Endometrium (tissue), 2 donors: ENCODE results near the gene FPR1.

ENCODE experiments used
- FAIRE-seq: peaks from 2 replicates; lab custom pipeline; 2012; peaks lifted over from hg19 to GRCh38; lab: Jason Lieb, UNC
- donor health status: control.
- donor health status: control.

Gene FPR1, protein sequence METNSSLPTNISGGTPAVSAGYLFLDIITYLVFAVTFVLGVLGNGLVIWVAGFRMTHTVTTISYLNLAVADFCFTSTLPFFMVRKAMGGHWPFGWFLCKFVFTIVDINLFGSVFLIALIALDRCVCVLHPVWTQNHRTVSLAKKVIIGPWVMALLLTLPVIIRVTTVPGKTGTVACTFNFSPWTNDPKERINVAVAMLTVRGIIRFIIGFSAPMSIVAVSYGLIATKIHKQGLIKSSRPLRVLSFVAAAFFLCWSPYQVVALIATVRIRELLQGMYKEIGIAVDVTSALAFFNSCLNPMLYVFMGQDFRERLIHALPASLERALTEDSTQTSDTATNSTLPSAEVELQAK

DNA sequence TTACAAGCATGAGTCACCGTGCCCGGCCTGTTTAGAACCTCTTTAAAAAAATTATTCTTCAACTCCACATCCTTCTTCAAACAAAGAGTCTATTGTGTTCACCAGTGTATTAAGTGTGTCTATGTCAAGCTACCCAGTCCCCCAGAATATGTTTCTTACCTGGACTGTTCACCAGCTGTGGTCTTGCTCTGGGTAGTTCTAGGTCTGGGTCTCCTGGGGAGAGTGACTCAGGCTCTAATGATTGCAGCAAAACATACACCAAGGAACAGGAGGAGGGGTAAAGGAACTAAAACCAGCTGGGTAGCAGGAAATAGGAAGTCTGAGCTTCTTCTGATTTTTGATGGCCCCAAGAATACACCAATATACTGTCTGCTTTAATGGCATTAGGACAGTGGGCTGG lies at the start of gene FPR1:
Gene FPR1, minus strand, starts transcription at position 224 of the 400 bp plus-strand sequence. CDS start 4,884 bp downstream, outside the sequence.
- FAIRE-seq = no peak

DNA sequence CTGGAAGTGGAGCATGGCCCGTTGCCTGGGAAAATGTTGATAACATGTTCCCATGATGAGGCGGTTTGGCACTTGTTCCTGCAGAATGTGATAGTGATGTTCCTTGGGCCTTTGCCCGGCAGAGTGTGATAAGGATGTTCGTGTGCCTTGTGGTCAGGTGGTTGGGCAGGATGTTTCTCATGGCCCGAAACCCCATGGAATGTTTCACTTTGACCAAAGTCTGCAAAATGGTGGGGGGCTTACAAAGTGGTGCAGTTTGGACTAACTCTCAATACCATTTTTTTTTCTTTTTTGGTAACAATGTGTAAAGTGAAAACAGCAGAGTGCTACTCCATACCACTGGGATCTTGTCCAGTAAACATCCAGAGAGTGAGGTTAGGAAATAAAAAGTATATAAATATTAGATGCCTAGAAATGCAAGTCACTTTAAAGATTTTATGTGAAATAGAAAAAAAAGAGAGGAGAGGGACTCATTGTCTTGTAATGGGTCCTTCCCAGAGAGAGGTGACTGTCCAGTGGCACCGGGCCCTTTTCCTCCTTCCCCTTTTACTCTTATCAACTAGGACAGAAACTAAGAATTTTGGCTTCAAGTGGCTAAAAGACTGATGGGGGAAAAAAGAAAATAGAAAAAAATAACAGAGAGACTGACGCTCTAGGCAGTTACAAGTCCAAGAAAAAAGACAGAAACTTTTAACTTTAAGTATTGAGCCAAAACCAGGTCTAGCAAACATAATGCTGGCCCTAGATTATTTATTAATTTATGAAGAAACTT lies 49.0 kb upstream of the FPR1 start:
- no peak for FAIRE-seq

DNA sequence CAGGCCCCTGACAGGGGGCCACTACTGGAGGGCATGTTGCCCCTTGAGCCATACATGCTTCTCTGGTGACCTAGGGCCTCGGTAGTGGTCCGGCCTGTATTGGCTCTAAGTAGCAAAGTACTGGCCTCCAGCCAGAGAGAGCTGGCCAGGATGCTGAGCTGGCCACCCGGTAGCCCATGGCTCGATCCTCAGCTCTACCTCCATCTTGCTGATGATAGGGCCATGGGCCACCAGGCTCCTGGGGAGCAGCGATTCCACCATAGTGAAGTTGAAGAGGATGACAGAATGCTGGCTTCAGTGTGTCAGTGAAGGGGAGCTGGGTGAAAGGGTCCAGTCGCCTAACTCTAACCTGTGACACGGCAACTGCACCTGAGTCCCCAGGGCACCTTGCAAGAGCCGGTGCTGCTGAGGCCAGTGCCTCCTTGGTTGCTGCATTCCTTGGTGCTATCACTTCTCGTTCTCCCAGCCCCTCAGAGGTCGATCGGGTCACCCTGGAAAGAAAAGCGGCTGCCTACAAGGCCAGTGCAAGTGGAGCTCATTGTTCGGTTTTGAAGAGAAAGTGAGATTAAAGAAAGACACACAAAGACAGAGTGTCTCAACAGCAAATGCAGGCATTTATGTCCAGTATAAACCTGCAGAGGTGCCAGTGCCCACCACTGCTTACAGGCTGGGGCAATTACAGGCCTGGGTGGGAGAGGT lies 48.2 kb upstream of the FPR1 start:
- no peak for FAIRE-seq

DNA sequence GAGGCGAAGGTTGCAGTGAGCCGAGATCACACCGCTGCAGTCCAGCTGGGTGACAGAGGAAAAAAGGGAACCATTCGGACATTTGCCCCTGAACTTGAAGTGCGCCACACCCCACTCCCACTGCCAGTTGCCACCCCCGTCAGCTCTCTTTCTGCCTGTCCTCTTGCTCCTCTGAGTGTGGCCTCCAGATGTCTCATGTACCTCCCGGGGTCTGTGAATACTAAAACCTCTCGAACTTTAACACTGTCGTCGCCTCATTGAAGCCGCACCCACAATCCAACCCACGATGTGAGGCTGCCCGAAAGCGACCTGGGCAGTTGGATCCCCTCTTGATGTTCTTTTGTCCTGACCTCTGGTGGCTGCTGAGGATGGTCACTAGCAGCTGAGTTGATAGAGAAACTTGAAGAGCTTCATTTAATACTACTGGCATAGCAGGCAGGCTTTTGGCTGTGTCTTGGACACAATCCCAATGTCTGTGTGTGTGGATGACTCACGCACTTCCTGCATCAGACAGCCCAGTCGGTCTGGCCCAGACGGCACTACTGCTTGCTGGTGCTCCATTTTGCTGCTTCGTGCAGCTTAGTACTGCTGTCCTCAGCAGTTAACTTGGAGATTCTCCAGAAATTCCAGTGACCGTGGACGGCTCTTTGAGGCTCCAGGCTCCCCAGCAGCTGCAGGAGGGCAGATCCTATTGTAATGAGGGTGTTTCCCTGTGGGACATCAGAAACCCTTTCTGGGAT lies 47.5 kb upstream of the FPR1 start:
- FAIRE-seq = no peak

DNA sequence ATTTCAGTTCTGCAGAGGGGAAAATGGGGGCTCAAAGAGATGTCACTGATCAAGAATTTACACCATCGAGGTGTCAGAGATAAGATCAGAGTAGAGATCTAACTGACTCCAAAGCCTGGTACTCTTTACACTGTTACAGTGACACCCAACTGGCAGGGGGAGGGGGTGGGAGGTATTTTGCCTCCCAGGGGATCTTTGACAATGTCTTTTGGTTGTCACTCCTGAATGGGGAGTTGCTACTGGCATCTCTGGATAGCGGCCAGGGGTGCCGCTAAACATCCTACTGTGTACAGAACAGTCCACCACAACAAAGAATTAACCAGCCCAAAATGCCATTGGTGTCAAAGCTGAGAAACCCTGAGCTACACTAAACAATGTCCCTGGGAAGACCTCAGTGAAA lies 46.4 kb upstream of the FPR1 start:
- FAIRE-seq = no peak

DNA sequence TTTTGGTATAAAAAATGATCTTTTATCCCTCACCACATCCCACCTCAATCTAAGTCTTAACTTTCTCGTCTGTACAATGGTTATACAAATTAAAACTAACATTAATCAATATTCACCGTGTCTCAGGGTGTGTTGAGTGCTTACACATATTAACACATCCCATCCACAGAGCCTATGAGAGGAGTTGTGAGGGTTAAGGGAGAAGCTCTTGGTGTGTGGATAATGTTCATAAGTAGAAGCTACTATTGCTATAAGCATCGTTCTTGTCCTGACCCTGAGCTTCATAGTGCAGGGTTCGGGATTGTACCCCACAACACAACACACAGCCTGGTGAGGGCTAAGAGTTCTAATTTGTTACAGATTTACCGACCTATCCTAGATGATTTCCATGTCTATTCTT lies 45.8 kb upstream of the FPR1 start:
- FAIRE-seq = no peak

DNA sequence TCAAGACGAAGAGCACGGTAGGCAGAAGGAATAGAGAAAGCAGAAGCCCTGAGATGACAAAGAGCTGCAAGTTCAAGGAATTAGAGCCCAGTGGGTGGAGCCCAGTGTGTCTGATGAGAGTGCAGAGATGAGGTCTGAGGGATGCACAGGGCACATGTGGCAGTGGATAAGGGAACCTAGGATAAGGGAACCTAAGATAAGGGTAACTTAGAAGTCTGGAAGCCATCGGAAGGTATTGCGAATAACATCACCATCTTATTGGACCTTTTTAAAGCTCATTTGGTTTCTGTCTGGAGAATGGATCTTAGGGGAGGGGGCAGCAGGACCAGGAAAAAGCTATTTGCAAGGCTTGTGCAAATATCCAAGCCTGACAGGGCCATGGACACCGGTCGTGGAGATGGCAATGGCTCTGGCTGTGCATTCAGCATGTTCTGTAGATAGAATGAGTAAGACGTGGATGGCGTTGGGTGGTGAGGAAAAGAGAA lies 44.6 kb upstream of the FPR1 start:
- FAIRE-seq = no peak

DNA sequence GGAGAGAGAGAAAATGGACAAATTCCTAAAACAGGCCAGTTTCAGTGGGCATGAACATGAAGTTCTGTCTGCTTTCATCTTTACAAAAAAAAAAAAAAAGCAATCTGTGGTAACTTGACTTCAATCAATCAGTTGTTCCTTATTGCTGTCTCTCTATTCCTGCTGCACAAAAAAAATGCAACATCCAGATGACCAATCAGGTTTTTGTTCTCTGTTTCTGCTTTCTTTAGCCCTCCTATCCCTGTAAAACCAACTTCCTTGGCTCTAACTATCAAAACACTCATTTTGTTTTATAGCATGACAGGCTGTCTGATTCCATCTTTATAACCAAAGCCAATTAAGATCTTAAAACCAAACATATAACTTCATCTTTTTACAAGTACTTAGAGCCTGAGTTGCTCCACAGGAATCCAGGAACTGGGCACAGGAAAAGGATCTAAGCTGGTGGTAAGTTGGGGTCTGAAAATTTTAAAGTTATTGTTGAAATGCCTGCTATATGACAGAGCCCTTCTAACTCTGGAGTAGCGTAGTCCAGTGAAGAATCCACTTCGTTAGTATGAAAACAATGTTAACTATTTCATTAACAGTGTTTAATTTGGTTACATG lies 43.3 kb upstream of the FPR1 start, which contains the start of gene FPR3:
Gene FPR3, plus strand, starts transcription at position 273 of the 606 bp plus-strand sequence. CDS start 28,592 bp downstream, outside the sequence.
- no peak for FAIRE-seq

DNA sequence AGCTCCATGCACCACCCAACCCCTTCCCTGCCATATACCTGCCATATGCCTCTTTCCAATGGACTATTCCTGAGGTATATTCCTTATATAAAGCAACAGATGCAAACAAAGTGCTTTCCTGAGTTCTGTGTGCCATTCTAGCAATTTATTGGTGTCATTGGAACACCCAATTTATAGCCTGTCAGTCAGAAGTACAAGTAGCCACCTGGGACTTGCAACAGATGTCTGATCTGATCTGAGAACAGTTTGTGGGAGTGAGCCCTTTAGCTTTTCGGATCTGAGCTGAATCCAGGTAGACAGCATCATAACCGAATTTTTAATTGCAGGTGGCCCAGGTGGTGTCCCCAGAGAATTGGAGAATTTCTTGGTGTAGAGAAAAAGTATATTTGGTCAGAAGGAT lies 42.3 kb upstream of the FPR1 start:
- FAIRE-seq = no peak

DNA sequence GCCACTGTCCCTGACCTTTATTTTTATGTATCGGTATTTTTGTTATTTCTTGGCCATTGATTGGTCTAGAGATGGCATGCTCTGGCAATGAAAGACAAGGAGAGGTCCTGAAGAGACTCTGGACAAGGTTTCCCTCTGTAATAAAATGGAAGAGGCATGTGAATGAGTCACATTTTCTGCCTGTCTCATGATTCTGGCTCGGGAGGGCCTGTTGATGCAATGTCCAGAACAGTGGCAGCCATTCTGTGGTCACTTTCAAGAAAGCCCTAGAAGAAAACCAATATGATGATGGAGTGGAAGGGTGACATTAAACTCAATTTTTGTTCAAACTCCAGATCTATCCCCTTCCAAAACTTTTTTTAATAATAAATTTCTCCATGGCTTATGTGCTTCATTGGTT lies 41.3 kb upstream of the FPR1 start:
- no peak for FAIRE-seq

DNA sequence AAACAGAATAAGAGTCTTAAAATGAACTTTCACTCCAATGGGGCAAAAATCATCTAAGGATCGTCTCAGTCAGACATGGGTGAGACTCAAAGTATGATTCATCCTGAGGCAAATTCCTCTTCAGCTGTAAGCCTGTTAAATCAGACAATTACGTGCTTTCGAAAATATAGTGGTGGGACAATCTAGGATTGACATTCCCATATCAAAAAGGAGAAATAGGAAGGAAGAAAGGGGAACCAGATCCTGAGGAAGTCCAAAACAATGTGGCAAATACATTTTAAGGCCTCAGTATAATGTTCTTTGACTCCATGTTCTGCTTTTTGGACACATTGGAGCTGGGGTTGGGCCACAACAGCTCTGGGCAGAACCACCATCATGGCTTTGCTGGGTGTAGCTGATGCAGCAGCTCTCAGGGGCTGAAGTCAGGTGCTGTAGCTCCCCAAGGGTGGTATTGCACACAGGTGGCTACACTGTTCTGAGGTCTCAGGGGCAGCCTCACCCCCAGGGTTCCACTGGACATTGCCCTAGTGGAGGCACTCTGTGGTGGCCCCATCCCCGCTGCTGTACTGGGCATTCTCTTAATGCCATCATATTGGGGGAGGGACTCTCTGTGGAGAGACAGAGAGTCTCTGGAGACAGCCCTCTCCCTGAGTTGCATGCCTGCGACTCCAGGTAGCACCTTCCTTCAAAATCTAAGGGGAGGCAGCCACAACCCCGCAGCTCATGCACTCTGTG lies 37.5 kb upstream of the FPR1 start:
- FAIRE-seq = no peak

DNA sequence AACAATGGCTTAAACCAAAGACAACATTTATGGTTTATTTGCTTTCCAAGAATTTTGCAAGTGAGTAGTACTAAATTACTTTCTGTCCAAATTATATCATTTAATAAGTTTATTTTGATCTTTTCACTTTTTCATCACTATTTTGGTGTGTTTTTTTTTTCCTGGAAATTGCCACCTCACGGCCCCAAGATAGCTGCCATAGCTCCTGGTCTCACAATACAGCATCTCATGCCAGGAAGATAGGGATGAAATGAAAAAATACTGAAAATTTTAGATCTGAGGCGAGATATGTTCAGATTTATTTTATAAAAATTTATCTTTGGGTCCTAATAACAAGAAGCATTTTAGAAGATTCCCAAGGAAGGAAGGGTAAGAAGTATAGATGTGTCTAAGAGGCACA lies 36.4 kb upstream of the FPR1 start:
- no peak for FAIRE-seq

DNA sequence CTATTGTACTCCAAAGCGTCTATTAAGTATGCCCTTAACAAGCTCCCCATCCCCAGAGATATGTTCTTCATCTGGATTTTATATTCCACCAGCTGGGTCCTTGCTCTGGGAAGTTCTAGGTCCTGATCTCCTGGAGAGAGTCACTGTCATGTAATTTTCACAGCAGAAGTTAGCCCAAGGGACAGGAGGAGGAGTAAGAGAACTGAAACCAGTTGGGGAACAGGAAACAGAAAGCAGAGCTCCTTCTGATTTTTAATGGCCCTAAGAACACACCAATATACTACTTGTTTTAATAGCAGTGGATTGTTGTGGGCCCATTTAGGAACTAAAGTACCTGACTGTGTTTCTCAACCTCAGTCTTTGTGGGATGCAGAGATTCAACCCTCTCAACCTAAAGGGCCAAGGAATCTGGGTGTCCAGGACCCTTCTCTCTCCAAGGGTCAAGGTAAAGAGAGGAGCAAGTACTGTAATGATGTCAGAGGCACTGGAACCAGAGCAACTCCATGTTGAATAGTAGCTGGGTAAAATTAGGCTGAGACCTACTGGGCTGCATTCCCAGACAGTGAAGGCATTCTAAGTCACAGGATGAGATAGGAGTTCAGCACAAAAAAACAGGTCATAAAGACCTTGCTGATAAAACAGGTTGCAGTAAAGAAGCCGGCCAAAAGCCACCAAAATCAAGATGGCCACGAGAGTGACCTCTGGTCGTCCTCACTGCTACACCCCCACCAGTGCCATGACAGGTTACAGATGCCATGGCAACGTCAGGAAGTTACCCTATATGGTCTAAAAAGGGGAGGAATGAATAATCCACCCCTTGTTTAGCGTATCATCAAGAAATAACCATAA lies 35.2 kb upstream of the FPR1 start:
- FAIRE-seq = no peak

DNA sequence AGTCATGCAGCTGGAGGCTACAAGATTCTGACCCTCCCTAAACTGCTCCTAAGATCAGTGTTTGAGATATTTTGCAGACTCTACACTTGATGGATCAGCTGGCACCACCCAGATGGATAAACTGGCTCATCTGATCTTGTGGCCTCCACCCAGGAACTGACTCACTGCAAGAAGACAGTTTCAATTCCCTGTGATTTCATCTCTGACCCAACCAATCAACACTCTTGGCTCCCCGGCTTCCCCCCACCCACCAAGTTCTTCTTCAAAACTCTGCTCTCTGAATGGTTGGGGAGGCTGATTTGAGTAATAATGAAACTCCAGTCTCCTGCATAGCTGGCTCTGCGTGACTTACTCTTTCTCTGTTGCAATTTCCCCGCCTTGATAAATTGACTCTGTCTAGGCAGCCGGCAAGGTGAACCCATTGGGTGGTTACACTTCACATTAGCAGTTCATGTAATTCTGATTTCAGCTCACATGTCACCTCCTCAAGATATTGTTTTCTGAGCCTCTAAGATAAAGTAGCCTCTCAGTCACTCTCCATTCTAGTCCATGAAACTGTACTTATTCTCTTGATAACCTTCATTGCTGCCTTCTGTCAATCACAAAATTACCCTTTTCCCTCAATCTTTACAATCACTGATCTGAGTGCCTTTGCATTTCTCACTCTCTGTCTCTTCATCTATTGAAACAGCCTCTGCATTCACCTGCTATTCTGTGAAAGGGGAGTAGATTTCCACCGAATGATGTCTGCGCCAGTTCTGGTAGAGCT lies 33.4 kb upstream of the FPR1 start:
- FAIRE-seq = no peak

DNA sequence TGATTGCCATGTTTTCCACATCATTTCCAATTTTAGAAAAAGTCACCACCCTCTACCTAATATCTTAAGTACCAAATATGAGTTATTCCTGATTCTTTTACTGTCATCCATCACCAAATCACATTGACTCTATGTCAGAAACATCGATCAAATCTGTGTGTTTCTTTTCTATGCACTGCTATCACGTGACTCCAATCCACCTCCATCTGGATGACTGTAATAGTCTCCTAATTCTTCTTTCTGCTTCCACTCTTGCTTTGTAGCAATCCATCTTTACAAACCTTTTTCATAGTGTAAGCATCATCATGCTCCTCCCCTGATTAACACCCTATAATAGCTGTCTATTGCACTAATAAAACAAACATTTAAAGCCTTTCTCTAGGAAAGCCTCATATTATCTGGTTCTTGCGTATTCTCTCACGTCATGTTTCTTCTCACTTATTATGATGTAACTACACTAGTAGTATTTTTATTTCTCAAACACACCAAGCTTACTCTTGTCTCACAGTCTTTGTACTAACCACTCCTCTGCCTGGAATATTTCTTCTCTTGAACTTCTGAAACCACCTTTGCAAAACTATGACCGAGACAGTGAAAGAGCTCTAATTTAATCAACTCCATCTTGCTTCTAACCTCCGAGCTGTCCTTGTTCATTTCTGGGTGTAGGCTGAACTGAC lies 32.6 kb upstream of the FPR1 start:
- FAIRE-seq = no peak

DNA sequence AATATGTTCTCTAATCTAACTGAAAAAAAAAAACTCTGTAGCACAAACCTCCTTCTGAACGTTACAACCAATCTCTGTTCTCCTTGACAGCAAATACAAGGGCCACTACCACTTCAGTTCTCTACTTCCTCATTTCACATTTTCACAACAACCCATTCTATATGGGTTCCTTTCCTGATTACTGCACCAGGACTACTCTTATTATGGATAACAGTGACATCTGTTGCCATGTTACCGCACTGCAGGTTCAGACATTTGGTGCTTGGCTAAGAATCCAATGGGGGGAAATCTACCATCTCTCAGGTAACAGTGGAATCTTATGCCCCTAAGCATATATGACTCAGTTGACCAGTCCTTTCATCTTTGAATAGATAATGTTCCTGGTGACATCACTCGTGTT lies 31.7 kb upstream of the FPR1 start:
- no peak for FAIRE-seq

DNA sequence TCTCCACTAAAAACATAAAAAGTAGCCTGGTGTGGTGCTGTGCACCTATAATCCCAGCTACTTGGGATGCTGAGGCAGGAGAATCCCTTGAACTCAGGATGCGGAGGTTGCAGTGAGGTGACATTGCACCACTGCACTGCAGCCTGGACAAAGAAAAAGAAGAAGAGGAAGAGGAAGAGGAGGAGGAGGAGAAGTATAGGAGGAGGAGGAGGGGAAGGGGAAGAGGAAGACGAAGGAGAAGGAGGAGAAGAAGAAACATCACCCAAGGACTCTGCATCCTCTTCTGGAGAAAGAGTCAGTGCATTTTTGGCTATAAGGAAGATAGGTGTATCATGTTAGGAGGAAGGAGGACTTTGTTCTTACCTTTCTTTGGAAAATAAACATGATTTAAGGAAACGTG lies 30.3 kb upstream of the FPR1 start:
- FAIRE-seq = no peak

DNA sequence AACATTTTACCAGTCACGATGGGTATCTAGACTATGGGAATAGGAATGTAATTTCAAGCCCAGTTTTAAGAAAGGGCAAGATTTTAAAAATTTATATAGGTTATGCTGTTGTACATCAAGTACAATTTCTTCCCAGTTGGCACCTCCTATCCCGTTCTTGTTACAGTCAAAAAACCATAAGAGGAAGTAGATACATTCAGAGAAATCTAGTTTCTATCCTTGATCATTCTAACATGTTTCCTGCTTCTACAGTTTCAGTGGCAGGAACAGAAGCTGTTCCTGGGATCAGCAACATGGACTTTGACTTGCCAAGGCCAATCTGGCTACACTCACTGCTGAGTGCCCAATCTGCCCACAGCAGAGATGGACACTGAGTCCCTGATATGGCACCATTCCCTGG lies 28.6 kb upstream of the FPR1 start:
- FAIRE-seq = no peak

DNA sequence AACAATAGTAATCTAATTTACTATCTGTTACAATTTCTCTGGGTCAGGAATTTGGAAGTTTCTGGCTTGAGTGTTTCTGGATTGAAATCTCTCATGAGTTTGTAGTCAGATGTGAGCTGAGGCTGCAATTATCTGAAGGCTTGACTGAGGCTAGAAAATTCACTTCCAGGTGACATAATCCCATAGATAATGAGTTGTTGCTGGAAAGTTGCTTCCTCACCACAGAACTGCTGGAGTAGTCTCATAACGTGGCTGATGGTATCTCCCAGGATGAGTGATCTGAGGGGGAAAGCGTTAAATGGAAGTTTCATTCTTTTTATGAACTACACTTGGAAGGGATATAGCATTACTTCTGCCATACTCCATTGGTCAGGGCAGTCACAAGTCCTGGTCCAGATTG lies 28.0 kb upstream of the FPR1 start:
- no peak for FAIRE-seq
